Stimulated activated CD4-positive, alpha-beta T cell treated with anti-CD3 and anti-CD28 coated beads, Interleukin-1b, Interleukin-23, amount 100 ng/mL, for 48 hours (primary cell): ENCODE data around the gene LBR.

ENCODE experiments used
- DNase-seq: peaks from one replicate; pipeline ENCODE4 v3.0.0-alpha.2; 2020

The LBR gene

DNA sequence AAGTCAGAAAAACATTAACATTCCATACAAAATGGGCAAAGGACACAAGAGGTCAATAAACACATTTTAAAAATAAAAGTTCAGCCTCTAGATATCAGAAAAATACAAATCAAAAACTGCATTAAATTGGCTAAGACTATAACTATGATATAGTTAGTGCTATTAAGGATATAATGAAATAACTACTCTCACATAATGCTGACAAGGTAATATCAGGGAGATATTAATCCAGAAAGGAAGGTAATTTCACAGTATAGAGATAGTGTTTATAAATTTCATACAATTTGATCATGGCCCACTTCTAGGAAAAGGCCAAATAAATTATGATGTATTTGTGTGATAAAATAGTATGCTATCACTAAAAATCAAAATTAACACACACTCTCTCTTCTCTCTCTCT, 61.8 kb downstream of the LBR start:
- DNase-seq = no peak

DNA sequence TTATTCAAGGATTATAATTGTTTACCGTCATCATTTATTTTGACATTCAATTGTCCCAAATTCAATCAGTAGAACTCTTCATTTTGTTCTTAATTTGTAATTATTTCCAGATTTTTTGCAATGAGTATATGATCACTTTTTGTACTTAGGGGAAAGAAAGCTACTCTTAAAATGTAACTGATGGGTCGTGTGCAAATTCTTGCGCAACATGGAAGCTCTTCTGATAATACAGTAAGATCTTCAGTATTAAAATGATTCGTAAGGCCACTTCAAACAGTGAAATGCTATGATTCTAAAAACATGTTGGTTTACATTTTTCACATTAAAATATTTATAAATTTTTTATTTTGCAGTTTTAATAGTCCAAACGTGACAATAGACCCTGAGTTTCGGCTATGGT, 63.4 kb downstream of the LBR start:
- no peak for DNase-seq

DNA sequence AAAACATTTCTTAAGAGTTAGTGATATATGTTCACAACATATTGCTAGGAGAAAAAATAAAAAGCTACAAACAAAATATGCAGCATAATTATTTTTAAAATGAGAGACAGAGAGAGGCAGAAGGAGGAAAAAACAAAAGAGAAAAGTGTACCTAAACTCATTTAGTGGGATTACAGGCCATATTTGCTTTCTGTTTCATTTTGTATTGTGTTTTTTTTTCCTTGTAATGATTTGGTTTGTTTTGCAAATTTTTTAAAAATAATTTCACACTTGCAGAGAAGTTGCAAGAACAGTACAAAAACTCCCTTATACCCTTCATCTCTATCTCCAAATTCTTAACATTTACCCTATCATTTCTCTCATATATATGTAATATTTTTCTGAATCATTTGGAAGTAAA, 65.0 kb downstream of the LBR start:
- no peak for DNase-seq

DNA sequence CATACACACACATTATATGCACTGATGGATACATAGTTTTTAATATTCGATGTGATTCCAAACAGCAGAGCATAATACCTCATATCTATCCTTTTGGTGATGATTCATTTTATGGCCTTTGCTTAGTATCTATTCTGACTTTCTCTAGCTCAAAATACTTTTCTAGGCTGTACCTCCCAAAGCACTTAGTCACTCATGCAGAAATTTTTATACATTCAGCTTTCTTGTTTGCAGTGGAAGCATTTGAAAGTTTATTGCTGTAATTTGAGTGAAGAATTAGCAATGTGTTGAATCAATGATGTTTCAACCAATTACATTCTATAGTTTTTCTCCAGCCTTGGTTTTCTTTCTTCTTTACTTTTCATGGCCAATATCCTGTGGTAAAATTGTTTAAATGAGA, 66.7 kb downstream of the LBR start:
- DNase-seq = no peak

DNA sequence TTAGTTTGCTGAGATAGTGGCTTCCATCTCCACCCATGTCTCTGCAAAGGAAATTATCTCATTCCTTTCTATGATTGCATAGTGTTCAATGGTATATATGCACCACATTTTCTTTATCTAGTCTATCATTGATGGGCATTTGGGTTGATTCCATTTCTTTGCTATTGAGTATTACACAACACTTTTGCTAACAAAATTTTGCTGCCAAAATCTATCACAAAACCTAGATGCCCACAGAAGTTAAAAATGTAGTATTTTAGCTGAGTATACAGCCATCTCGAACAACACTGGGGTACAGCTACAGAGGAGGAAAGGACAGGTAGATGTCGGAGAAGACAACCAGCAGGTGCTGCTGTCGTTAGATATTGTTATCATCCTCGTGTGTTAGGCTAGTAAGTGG, 67.7 kb downstream of the LBR start:
- DNase-seq = no peak

DNA sequence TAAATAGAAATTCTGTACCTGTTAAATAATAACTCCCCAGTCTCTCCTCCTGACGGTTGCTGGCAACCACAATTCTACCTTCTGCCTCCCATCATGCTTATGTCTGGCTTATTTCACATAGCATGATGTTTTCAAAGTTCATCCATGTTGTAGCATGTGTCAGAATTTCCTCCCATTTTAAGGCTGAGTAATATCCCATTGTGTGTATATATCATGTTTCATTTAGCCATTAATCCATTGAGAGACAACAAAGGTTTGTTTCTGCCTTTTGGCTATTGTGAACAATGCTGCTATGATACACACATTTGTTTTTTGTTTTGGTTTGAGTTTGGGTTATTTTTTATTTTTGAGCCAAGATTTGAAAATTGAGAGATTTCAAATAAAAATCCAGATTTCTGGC, 72.0 kb downstream of the LBR start:
- no peak for DNase-seq

DNA sequence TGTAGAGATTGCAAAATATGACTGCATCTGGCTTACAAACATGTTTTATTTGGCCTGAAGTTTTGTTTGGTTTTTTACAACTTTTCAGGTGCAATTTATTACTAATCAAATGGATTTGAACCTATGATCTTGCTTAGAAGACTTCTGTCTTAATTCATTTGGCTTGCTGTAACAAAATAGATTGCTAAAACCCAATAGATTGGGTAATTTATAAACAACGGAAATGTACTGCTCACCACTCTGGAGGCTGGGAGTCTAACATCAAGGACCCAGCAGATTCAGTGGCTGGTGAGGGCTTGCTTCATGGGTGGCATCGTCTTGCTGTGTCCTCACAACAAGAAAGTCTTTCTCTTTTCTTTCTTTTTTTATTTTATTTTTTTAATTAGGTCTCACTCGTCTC, 72.9 kb downstream of the LBR start:
- DNase-seq = no peak
